ENCODE results near the gene OS9. TPM values are rescaled to one million over a fixed set of nuclear protein-coding genes. Genes with fewer than 3 reads are reported as not detected.
"Not testable (repeated sequence)": the region's sequence is repeated elsewhere in the genome, so short reads cannot be mapped to it uniquely, and the experiment has no call there.

The OS9 gene
- total RNA-seq, 1 experiment from 2014 or later: 72.6 TPM

- Histone ChIP-seq H4K20me1 (ENCODE audit: insufficient read depth, low read depth, low read length) (no peaks in the 10 kb centered on the region), H3K4me2 (ENCODE audit: low read depth, low read length, poor library complexity, severe bottlenecking) (no peak overlapping the region), H3K9ac (ENCODE audit: low read length) (no peak overlapping the region), H3K9me3 (ENCODE audit: low read length) (no peaks in the 10 kb centered on the region), H3K27me3 (ENCODE audit: low read length) (no peaks in the 10 kb centered on the region), H3K36me3 (ENCODE audit: insufficient read depth, low read length) (peaks cover 32% of the 10 kb centered on the region), H3K4me1 (ENCODE audit: low read length) (peaks cover 10% of the 10 kb centered on the region), H3K79me2 (ENCODE audit: low read length) (0 out of 2 replicates have a peak, but pooled peaks cover 2% of the 10 kb centered on the region), H3K27ac (ENCODE audit: low read length) (no peak overlapping the region), H3K9me2 (replicated peaks; ENCODE audit: insufficient read depth, low read length) (no peaks in the 10 kb centered on the region), H2AFZ (ENCODE audit: low read length) (no peak overlapping the region), H3K4me3 (ENCODE audit: low read length) (no peak overlapping the region)
- DNase-seq: no peak
These were observed 22.4 kb downstream of the OS9 start for GRCh38 chr12:57716305-57716704.

GRCh38 chr12:57717131-57717530 lies 23.2 kb downstream of the OS9 start:
- DNase-seq: no peak
- Histone ChIP-seq H3K4me3 (ENCODE audit: low read length) (no peak overlapping the region), H3K4me2 (ENCODE audit: low read depth, low read length, poor library complexity, severe bottlenecking) (no peak overlapping the region), H3K79me2 (ENCODE audit: low read length) (no peaks in the 10 kb centered on the region), H3K9ac (ENCODE audit: low read length) (no peak overlapping the region), H3K9me3 (ENCODE audit: low read length) (no peaks in the 10 kb centered on the region), H3K9me2 (replicated peaks; ENCODE audit: insufficient read depth, low read length) (no peaks in the 10 kb centered on the region), H3K27ac (ENCODE audit: low read length) (no peak overlapping the region), H4K20me1 (ENCODE audit: insufficient read depth, low read depth, low read length) (no peaks in the 10 kb centered on the region), H2AFZ (ENCODE audit: low read length) (no peak overlapping the region), H3K27me3 (ENCODE audit: low read length) (no peaks in the 10 kb centered on the region), H3K4me1 (ENCODE audit: low read length) (peaks cover 10% of the 10 kb centered on the region), H3K36me3 (ENCODE audit: insufficient read depth, low read length) (peaks cover 28% of the 10 kb centered on the region)

- no peak overlapping the region for H3K9ac ChIP-seq (ENCODE audit: low read length)
- H3K4me3 ChIP-seq (ENCODE audit: low read length): no peak overlapping the region
- no peaks in the 10 kb centered on the region for H3K9me2 ChIP-seq (replicated peaks; ENCODE audit: insufficient read depth, low read length)
- no peak for DNase-seq
- H3K27me3 ChIP-seq (ENCODE audit: low read length): no peaks in the 10 kb centered on the region
- no peaks in the 10 kb centered on the region for H3K9me3 ChIP-seq (ENCODE audit: low read length)
- no peak overlapping the region for H3K4me2 ChIP-seq (ENCODE audit: low read depth, low read length, poor library complexity, severe bottlenecking)
- H3K27ac ChIP-seq (ENCODE audit: low read length): no peak overlapping the region
- peaks cover 28% of the 10 kb centered on the region for H3K36me3 ChIP-seq (ENCODE audit: insufficient read depth, low read length)
- H3K79me2 ChIP-seq (ENCODE audit: low read length): no peaks in the 10 kb centered on the region
- H4K20me1 ChIP-seq (ENCODE audit: insufficient read depth, low read depth, low read length): no peaks in the 10 kb centered on the region
- no peak overlapping the region for H2AFZ ChIP-seq (ENCODE audit: low read length)
- H3K4me1 ChIP-seq (ENCODE audit: low read length): peaks cover 10% of the 10 kb centered on the region
These were observed 24.1 kb downstream of the OS9 start for GRCh38 chr12:57717846-57718640.

- Histone ChIP-seq H3K36me3 (ENCODE audit: insufficient read depth, low read length) (peaks cover 28% of the 10 kb centered on the region), H3K4me2 (ENCODE audit: low read depth, low read length, poor library complexity, severe bottlenecking) (no peak overlapping the region), H3K9me3 (ENCODE audit: low read length) (no peaks in the 10 kb centered on the region), H3K9ac (ENCODE audit: low read length) (no peak overlapping the region), H3K27me3 (ENCODE audit: low read length) (no peaks in the 10 kb centered on the region), H2AFZ (ENCODE audit: low read length) (no peak overlapping the region), H3K27ac (ENCODE audit: low read length) (no peak overlapping the region), H3K9me2 (replicated peaks; ENCODE audit: insufficient read depth, low read length) (no peaks in the 10 kb centered on the region), H3K79me2 (ENCODE audit: low read length) (no peaks in the 10 kb centered on the region), H4K20me1 (ENCODE audit: insufficient read depth, low read depth, low read length) (no peaks in the 10 kb centered on the region), H3K4me3 (ENCODE audit: low read length) (no peak overlapping the region), H3K4me1 (ENCODE audit: low read length) (peaks cover 10% of the 10 kb centered on the region)
- DNase-seq: no peak
These were observed 25.0 kb downstream of the OS9 start for GRCh38 chr12:57718641-57719528.

GRCh38 chr12:57719777-57720605 lies 26.1 kb downstream of the OS9 start:
- H3K36me3 ChIP-seq (ENCODE audit: insufficient read depth, low read length): peaks cover 28% of the 10 kb centered on the region

GRCh38 chr12:57720606-57721595 lies 27.0 kb downstream of the OS9 start:
- Histone ChIP-seq H3K4me1 (ENCODE audit: low read length) (peaks cover 3% of the 10 kb centered on the region; the same call in 1 of the 2 replicates), H3K27ac (ENCODE audit: low read length) (no peak overlapping the region), H2AFZ (ENCODE audit: low read length) (no peak overlapping the region), H3K9me3 (ENCODE audit: low read length) (no peaks in the 10 kb centered on the region), H3K9ac (ENCODE audit: low read length) (no peak overlapping the region), H3K79me2 (ENCODE audit: low read length) (no peaks in the 10 kb centered on the region), H3K36me3 (ENCODE audit: insufficient read depth, low read length) (peaks cover 24% of the 10 kb centered on the region), H3K4me3 (ENCODE audit: low read length) (no peak overlapping the region), H3K4me2 (ENCODE audit: low read depth, low read length, poor library complexity, severe bottlenecking) (no peak overlapping the region), H3K9me2 (replicated peaks; ENCODE audit: insufficient read depth, low read length) (no peaks in the 10 kb centered on the region), H4K20me1 (ENCODE audit: insufficient read depth, low read depth, low read length) (no peaks in the 10 kb centered on the region), H3K27me3 (ENCODE audit: low read length) (no peaks in the 10 kb centered on the region)
- no peak for DNase-seq

More at GRCh38 chr12:57719777-57720605, 26.1 kb downstream of the OS9 start:
- H3K79me2 ChIP-seq (ENCODE audit: low read length): no peaks in the 10 kb centered on the region
- no peak for DNase-seq
- H3K4me2 ChIP-seq (ENCODE audit: low read depth, low read length, poor library complexity, severe bottlenecking): no peak overlapping the region
- no peaks in the 10 kb centered on the region for H4K20me1 ChIP-seq (ENCODE audit: insufficient read depth, low read depth, low read length)
- peaks cover 10% of the 10 kb centered on the region for H3K4me1 ChIP-seq (ENCODE audit: low read length)
- no peaks in the 10 kb centered on the region for H3K9me2 ChIP-seq (replicated peaks; ENCODE audit: insufficient read depth, low read length)
- no peaks in the 10 kb centered on the region for H3K9me3 ChIP-seq (ENCODE audit: low read length)
- H3K4me3 ChIP-seq (ENCODE audit: low read length): no peak overlapping the region
- H3K27me3 ChIP-seq (ENCODE audit: low read length): no peaks in the 10 kb centered on the region
- H3K27ac ChIP-seq (ENCODE audit: low read length): no peak overlapping the region
- H3K9ac ChIP-seq (ENCODE audit: low read length): no peak overlapping the region
- H2AFZ ChIP-seq (ENCODE audit: low read length): no peak overlapping the region

- H3K4me3 ChIP-seq (ENCODE audit: low read length); DNase-seq; H3K79me2 ChIP-seq (ENCODE audit: low read length); H3K27ac ChIP-seq (ENCODE audit: low read length); H3K4me2 ChIP-seq (ENCODE audit: low read depth, low read length, poor library complexity, severe bottlenecking); H3K27me3 ChIP-seq (ENCODE audit: low read length); H3K9me2 ChIP-seq (replicated peaks; ENCODE audit: insufficient read depth, low read length); H3K4me1 ChIP-seq (ENCODE audit: low read length); H3K9ac ChIP-seq (ENCODE audit: low read length); H3K9me3 ChIP-seq (ENCODE audit: low read length); H4K20me1 ChIP-seq (ENCODE audit: insufficient read depth, low read depth, low read length); H2AFZ ChIP-seq (ENCODE audit: low read length): not testable (repeated sequence)
- H3K36me3 ChIP-seq (ENCODE audit: insufficient read depth, low read length): peaks cover 13% of the 10 kb centered on the region
These were observed 28.1 kb downstream of the OS9 start for GRCh38 chr12:57721846-57722608.
